ENCODE data around the gene GCSAM. TPM values are rescaled to one million over a fixed set of nuclear protein-coding genes. Genes with fewer than 3 reads are reported as not detected.

The GCSAM gene
- polyA plus RNA-seq, 2 of the 4 experiments (the other 2 are of a cell fraction) = not detected

GRCh38 chr3:112123548-112123947 lies 9.5 kb downstream of the GCSAM start:
- 97% methylated on average over 2 of the region's 2 CpGs for WGBS (ENCODE audit: missing lambda C conversion rate)
- Histone ChIP-seq H3K9me3 (no peaks in the 10 kb centered on the region), H3K27ac (no peak overlapping the region), H3K4me1 (no peaks in the 10 kb centered on the region), H3K4me2 (no peak overlapping the region), H3K4me3 (no peak overlapping the region)
- ATAC-seq = no peak
- POLR2A ChIA-PET = no interaction called here
- FAIRE-seq = no peak
- TF ChIP-seq EP300 (IDR thresholded peaks at IDR 0.05) (no peak), ESRRA (IDR thresholded peaks at IDR 0.05; ENCODE audit: borderline replicate concordance, low read length) (no peak), TFCP2L1 (CRISPR knock-in tag; IDR thresholded peaks at IDR 0.05) (no peak), TP53 (CRISPR knock-in tag; IDR thresholded peaks at IDR 0.05) (no peak), MAZ (IDR thresholded peaks at IDR 0.05; ENCODE audit: borderline replicate concordance, low read depth, low read length) (no peak), CHD2 (IDR thresholded peaks at IDR 0.05; ENCODE audit: low read length, partially characterized antibody) (no peak), CBX2 (IDR thresholded peaks at IDR 0.05; ENCODE audit: borderline replicate concordance, low read depth) (no peak), JUN (IDR thresholded peaks at IDR 0.05) (no peak)
- TF ChIP-seq, protein P1, sequence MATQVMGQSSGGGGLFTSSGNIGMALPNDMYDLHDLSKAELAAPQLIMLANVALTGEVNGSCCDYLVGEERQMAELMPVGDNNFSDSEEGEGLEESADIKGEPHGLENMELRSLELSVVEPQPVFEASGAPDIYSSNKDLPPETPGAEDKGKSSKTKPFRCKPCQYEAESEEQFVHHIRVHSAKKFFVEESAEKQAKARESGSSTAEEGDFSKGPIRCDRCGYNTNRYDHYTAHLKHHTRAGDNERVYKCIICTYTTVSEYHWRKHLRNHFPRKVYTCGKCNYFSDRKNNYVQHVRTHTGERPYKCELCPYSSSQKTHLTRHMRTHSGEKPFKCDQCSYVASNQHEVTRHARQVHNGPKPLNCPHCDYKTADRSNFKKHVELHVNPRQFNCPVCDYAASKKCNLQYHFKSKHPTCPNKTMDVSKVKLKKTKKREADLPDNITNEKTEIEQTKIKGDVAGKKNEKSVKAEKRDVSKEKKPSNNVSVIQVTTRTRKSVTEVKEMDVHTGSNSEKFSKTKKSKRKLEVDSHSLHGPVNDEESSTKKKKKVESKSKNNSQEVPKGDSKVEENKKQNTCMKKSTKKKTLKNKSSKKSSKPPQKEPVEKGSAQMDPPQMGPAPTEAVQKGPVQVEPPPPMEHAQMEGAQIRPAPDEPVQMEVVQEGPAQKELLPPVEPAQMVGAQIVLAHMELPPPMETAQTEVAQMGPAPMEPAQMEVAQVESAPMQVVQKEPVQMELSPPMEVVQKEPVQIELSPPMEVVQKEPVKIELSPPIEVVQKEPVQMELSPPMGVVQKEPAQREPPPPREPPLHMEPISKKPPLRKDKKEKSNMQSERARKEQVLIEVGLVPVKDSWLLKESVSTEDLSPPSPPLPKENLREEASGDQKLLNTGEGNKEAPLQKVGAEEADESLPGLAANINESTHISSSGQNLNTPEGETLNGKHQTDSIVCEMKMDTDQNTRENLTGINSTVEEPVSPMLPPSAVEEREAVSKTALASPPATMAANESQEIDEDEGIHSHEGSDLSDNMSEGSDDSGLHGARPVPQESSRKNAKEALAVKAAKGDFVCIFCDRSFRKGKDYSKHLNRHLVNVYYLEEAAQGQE (IDR thresholded peaks at IDR 0.05) = no peak
- TF ChIP-seq, protein P2, sequence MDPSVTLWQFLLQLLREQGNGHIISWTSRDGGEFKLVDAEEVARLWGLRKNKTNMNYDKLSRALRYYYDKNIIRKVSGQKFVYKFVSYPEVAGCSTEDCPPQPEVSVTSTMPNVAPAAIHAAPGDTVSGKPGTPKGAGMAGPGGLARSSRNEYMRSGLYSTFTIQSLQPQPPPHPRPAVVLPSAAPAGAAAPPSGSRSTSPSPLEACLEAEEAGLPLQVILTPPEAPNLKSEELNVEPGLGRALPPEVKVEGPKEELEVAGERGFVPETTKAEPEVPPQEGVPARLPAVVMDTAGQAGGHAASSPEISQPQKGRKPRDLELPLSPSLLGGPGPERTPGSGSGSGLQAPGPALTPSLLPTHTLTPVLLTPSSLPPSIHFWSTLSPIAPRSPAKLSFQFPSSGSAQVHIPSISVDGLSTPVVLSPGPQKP (IDR thresholded peaks at IDR 0.05; ENCODE audit: low read depth, low read length) = no peak
- CTCF ChIA-PET = interaction anchor here (1.0 to 4.1 kb wide), 5 partner anchors 9 to 18 kb away, joined by 3 to 17 read pairs (median 4); partner anchors contain the start of gene GCSAM
- no peak for DNase-seq (ENCODE audit: low read depth in 1 of 2, low spot score in 1 of 2)

DNA sequence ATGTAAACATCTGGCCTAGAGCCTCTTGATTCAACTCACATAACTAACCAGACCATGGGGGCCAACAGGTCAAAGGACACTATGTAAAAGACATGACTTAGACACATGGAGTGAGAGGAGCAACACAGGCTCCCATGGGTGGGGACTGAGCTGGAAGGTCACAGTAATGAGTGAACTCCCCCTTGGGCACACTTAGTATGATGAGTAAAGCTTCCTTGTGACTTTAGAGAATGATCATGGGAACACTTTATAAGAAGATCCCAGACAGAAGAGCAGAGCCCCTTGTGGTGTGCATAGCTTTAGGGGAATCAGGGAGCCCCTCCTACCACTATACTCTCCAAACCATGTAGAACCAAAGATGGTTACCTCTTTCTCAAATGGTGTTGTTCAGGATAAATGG lies 10.2 kb downstream of the GCSAM start:
- Histone ChIP-seq H3K27ac (no peak overlapping the region), H3K4me3 (no peak overlapping the region), H3K4me1 (no peaks in the 10 kb centered on the region), H3K4me2 (no peak overlapping the region), H3K9me3 (no peaks in the 10 kb centered on the region)
- FAIRE-seq = no peak
- no peak for TF ChIP-seq CHD2 (IDR thresholded peaks at IDR 0.05; ENCODE audit: low read length, partially characterized antibody)
- CTCF ChIA-PET = interaction anchor here (1.3 to 4.1 kb wide), 3 partner anchors 10 to 13 kb away, joined by 4 to 17 read pairs (median 7); partner anchors contain the start of gene GCSAM
- POLR2A ChIA-PET = no interaction called here
- no peak for ATAC-seq
- no peak for DNase-seq (ENCODE audit: low read depth in 1 of 2, low spot score in 1 of 2)

- Histone ChIP-seq H3K4me3 (no peak overlapping the region), H3K4me1 (no peaks in the 10 kb centered on the region), H3K4me2 (no peak overlapping the region), H3K9me3 (no peaks in the 10 kb centered on the region), H3K27ac (no peak overlapping the region)
- 85% methylated on average over 2 of the region's 2 CpGs for WGBS (ENCODE audit: missing lambda C conversion rate)
- CTCF ChIA-PET = interaction anchor here (0.8 to 1.0 kb wide), 3 partner anchors 10 to 17 kb away, joined by 3 to 9 read pairs (median 3); no protein-coding TSS in a partner anchor
- POLR2A ChIA-PET = no interaction called here
- ATAC-seq (no peak), DNase-seq (ENCODE audit: low read depth in 1 of 2, low spot score in 1 of 2) (no peak), FAIRE-seq (no peak)
- TF ChIP-seq JUNB (IDR thresholded peaks at IDR 0.05) (no peak), HES2 (IDR thresholded peaks at IDR 0.05) (no peak)
Measured at GRCh38 chr3:112121577-112122547, 11.2 kb downstream of the GCSAM start.
